Endodermal cell (in vitro differentiated cells): ENCODE data around the gene LNPEP. TPM values are rescaled to one million over a fixed set of nuclear protein-coding genes. Genes with fewer than 3 reads are reported as not detected.

Experiments
- DNase-seq: peaks from one replicate; pipeline ENCODE4 v3.0.0-alpha.2; 2017
- H3K27ac ChIP-seq: 2 replicates; pipeline ENCODE4 v1.5.1; 2013; ENCODE audit warnings: mild to moderate bottlenecking, low read depth, low read length, moderate library complexity
- H3K27me3 ChIP-seq: 2 replicates; pipeline ENCODE4 v1.6.1; 2013; ENCODE audit warnings: mild to moderate bottlenecking, low read length, moderate library complexity; ENCODE audit not compliant: insufficient read depth, control insufficient read depth, poor library complexity, severe bottlenecking
- H3K36me3 ChIP-seq: 2 replicates; pipeline ENCODE4 v1.7.0; 2013; ENCODE audit warnings: mild to moderate bottlenecking, low read length, moderate library complexity; ENCODE audit not compliant: control insufficient read depth, insufficient read depth
- H3K4me1 ChIP-seq: one replicate; pipeline ENCODE4 v1.7.0; 2013; ENCODE audit warnings: low read length; ENCODE audit not compliant: control insufficient read depth, insufficient read depth
- H3K4me3 ChIP-seq: 2 replicates; pipeline ENCODE4 v1.5.1; 2013; ENCODE audit warnings: mild to moderate bottlenecking, low read length, moderate library complexity
- H3K9ac ChIP-seq: 2 replicates; pipeline ENCODE4 v1.6.1; 2013; ENCODE audit warnings: mild to moderate bottlenecking, low read length, moderate library complexity; ENCODE audit not compliant: poor library complexity, severe bottlenecking; ENCODE audit errors: extremely low read depth
- H3K9me3 ChIP-seq: 2 replicates; pipeline ENCODE4 v1.6.1; 2013; ENCODE audit warnings: mild to moderate bottlenecking, low read length, moderate library complexity; ENCODE audit not compliant: control insufficient read depth
- H3K27ac Mint-ChIP-seq: 2 replicates; pipeline ENCODE4 v1.8.0; 2020; ENCODE audit warnings: mixed read lengths
- H3K27me3 Mint-ChIP-seq: 2 replicates; pipeline ENCODE4 v1.8.0; 2021; ENCODE audit warnings: mild to moderate bottlenecking, mixed read lengths; ENCODE audit not compliant: insufficient read depth
- H3K36me3 Mint-ChIP-seq: 2 replicates; pipeline ENCODE4 v1.8.0; 2020; ENCODE audit warnings: low read depth, mixed read lengths
- H3K4me1 Mint-ChIP-seq: 2 replicates; pipeline ENCODE4 v1.8.0; 2020; ENCODE audit warnings: mixed read lengths
- H3K4me3 Mint-ChIP-seq: 2 replicates; pipeline ENCODE4 v1.8.0; 2020; ENCODE audit warnings: mild to moderate bottlenecking, moderate library complexity, mixed read lengths
- H3K9me3 Mint-ChIP-seq: 2 replicates; pipeline ENCODE4 v1.8.0; 2020; ENCODE audit warnings: mild to moderate bottlenecking, mixed read lengths
- WGBS, 2 experiments: methylation state at CpG; one replicate each; pipeline versions ENCODE4 v1.1.5 to v1.1.7; 2013; ENCODE audit warnings: missing lambda C conversion rate in 2 of 2, mixed read lengths in 1 of 2; ENCODE audit not compliant: insufficient coverage in 1 of 2, insufficient read length in 1 of 2; 5-methylcytosine and 5-hydroxymethylcytosine counted together
- total RNA-seq, 2 donors: library from RNA; stranded (reverse); fragmentation: NEBNext Ultra II Directional in 1 of 2; extraction: Animal tissue kit (Norgen Biotek cat#: 25700) in 1 of 2; gene quantifications; 2 replicates in 1 of 2; 3 replicates in 1 of 2; pipeline ENCODE4 v1.2.1, GENCODE V29; 2021
- TF ChIP-seq, protein P1 (sequence below): fragments of 200-600 bp; sonication (generic); conservative IDR thresholded peaks from 2 replicates; pipeline ENCODE4 v1.5.0; 2021; ENCODE audit warnings: antibody characterized with exemption, mild to moderate bottlenecking

Gene LNPEP
- total RNA-seq, 2 donors from 2014 or later, result 11.2 to 12.3 TPM

DNA sequence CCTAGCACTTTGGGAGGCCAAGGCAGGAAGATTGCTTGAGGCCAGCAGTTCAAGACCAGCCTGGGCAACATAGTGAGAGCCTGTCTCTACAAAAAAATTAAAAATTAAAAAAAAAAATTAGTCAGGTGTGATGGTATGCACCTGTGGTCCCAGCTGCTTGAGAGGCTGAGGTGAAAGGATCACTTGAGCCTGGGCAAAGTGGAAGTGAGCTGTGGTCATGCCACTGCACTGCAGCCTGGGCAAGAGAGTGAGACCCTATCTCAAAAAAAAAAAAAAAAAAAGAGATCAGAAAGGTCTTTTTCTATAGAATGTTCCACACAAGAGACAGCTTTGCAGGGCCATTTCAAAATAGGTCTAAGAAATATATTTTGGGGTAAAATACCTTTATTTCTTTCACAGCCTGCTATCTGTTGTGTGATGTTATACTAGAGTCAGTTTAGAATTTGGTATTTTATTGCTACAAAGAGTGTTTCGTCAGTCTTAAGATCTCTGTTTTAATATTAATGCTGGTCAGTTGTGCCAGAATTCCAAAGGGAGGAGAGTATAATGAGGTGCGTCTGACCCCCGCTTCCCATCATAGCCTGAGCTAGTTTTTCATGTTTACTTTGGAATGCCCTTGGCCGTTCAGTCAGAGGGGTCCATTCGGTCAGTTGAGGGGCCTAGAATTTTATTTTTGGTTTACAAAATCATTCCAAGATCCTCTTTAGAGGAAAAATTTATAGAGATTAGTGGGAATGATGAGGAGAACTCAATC, 9.4 kb downstream of the LNPEP start:
- Mint-ChIP-seq H3K27ac (no peak overlapping the region), H3K27me3 (no peaks in the 10 kb centered on the region), H3K9me3 (peaks cover 14% of the 10 kb centered on the region), H3K4me3 (no peak overlapping the region), H3K4me1 (peaks cover 5% of the 10 kb centered on the region), H3K36me3 (peaks cover 7% of the 10 kb centered on the region)
- peaks cover 21% of the 10 kb centered on the region for H3K9me3 ChIP-seq
- H3K9ac ChIP-seq, result no peak overlapping the region
- no peak for DNase-seq
- no peaks in the 10 kb centered on the region for H3K4me1 ChIP-seq
- TF ChIP-seq, protein P1, sequence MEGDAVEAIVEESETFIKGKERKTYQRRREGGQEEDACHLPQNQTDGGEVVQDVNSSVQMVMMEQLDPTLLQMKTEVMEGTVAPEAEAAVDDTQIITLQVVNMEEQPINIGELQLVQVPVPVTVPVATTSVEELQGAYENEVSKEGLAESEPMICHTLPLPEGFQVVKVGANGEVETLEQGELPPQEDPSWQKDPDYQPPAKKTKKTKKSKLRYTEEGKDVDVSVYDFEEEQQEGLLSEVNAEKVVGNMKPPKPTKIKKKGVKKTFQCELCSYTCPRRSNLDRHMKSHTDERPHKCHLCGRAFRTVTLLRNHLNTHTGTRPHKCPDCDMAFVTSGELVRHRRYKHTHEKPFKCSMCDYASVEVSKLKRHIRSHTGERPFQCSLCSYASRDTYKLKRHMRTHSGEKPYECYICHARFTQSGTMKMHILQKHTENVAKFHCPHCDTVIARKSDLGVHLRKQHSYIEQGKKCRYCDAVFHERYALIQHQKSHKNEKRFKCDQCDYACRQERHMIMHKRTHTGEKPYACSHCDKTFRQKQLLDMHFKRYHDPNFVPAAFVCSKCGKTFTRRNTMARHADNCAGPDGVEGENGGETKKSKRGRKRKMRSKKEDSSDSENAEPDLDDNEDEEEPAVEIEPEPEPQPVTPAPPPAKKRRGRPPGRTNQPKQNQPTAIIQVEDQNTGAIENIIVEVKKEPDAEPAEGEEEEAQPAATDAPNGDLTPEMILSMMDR, result no peak
- no peak overlapping the region for H3K4me3 ChIP-seq
- H3K27me3 ChIP-seq, result no peaks in the 10 kb centered on the region
- H3K36me3 ChIP-seq, result no peaks in the 10 kb centered on the region
- WGBS, 2 experiments, result 20 to 72% methylated on average over 1 to 5 of the region's 5 CpGs
- no peak overlapping the region for H3K27ac ChIP-seq

DNA sequence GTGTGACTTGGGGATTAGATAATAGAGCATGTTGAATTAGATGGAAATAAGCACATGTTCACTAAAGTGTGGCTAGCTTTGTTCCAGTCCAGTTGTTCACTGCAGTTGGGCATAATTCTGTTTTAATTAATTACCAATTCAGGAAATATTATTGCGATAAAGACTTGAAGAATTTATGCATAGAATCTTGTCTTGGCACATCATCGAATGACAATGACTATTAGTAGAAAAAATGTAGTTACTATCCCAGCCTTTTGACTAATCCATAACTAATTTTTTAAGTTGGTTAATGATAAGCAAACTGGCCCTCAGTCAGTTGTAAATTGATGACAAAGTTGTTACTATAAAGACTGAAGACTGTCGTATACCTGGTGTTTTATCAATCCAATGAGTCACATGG, 10.5 kb downstream of the LNPEP start:
- Mint-ChIP-seq H3K4me1 (no peaks in the 10 kb centered on the region), H3K4me3 (no peak overlapping the region), H3K27me3 (no peaks in the 10 kb centered on the region), H3K9me3 (peaks cover 14% of the 10 kb centered on the region), H3K27ac (no peak overlapping the region), H3K36me3 (peaks cover 7% of the 10 kb centered on the region)
- Histone ChIP-seq H3K9me3 (peaks cover 21% of the 10 kb centered on the region), H3K4me3 (no peak overlapping the region), H3K27ac (no peak overlapping the region), H3K9ac (no peak overlapping the region), H3K27me3 (no peaks in the 10 kb centered on the region), H3K4me1 (no peaks in the 10 kb centered on the region), H3K36me3 (no peaks in the 10 kb centered on the region)
- 95 to 100% methylated on average over 2 to 3 of the region's 3 CpGs for WGBS, 2 experiments
- TF ChIP-seq, protein P1, result no peak
- DNase-seq, result no peak

DNA sequence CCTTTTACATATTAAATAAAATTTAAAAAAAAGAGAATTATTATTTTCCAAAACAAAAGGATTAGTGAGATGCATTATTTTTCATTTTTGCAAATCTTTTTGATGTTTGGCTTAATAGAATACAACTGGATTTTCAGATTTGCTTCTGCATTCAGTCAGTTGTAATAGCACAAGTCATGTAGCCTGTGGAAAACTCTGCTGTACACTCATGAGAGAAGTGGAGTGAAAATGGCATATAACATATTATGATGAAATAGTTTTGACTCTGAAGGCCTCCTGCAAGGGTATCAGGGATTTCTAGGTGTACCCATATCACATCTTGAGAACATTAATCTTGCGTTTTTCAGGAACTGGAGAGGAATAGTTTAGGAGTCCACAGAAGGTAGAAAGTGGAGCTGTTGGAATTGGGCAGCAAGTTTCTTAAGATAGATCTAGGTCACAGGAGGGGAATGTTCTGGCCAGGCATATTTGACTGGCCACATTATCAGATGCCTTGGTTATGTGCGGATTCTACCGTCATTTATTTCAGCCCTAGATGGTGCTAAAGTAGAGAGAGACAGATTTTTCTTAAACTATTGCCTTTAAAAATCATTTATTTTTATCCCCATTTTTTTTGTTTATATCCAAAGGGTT, 16.4 kb downstream of the LNPEP start:
- Mint-ChIP-seq H3K27ac (no peak overlapping the region), H3K9me3 (peaks cover 12% of the 10 kb centered on the region), H3K4me1 (peaks cover 5% of the 10 kb centered on the region), H3K36me3 (peaks cover 7% of the 10 kb centered on the region), H3K27me3 (no peaks in the 10 kb centered on the region), H3K4me3 (no peak overlapping the region)
- H3K4me1 ChIP-seq, result no peaks in the 10 kb centered on the region
- H3K4me3 ChIP-seq, result no peak overlapping the region
- no peaks in the 10 kb centered on the region for H3K36me3 ChIP-seq
- no peaks in the 10 kb centered on the region for H3K27me3 ChIP-seq
- H3K9me3 ChIP-seq, result peaks cover 18% of the 10 kb centered on the region
- no peak overlapping the region for H3K27ac ChIP-seq
- DNase-seq, result no peak
- H3K9ac ChIP-seq, result no peak overlapping the region
- WGBS, 2 experiments, result 97 to 100% methylated on average over 2 to 3 of the region's 3 CpGs
- TF ChIP-seq, protein P1, result no peak
